ENCODE measurements around the gene PAK3. TPM values are rescaled to one million over a fixed set of nuclear protein-coding genes. Genes with fewer than 3 reads are reported as not detected.

The PAK3 gene
- total and polyA plus RNA-seq, 2 experiments from 2014 or later: 3.3 to 4.7 TPM

- no peak for DNase-seq (ENCODE audit: low read depth in 1 of 2, low spot score in 1 of 2)
Measured at GRCh38 chrX:111101580-111101979, 5.6 kb downstream of the PAK3 start.

GRCh38 chrX:111102636-111103035 lies 6.6 kb downstream of the PAK3 start:
- TF ChIP-seq CTCF (IDR thresholded peaks at IDR 0.05; ENCODE audit: low read depth, low read length): no peak

More at GRCh38 chrX:111101580-111101979, 5.6 kb downstream of the PAK3 start:
- Histone ChIP-seq H3K27me3 (peaks cover 6% of the 10 kb centered on the region), H3K27ac (no peak overlapping the region), H3K36me3 (no peaks in the 10 kb centered on the region), H3K9me3 (ENCODE audit: low read depth) (no peaks in the 10 kb centered on the region), H3K4me3 (no peak overlapping the region), H3K4me1 (ENCODE audit: low read depth) (no peaks in the 10 kb centered on the region)
- no peak for TF ChIP-seq CTCF (IDR thresholded peaks at IDR 0.05; ENCODE audit: low read depth, low read length)

GRCh38 chrX:111103246-111103645 lies 7.3 kb downstream of the PAK3 start:
- H3K9me3 ChIP-seq (ENCODE audit: low read depth): no peaks in the 10 kb centered on the region
- TF ChIP-seq CTCF (IDR thresholded peaks at IDR 0.05; ENCODE audit: low read depth, low read length): no peak
- no peaks in the 10 kb centered on the region for H3K27me3 ChIP-seq

More at GRCh38 chrX:111102636-111103035, 6.6 kb downstream of the PAK3 start:
- H3K9me3 ChIP-seq (ENCODE audit: low read depth): no peaks in the 10 kb centered on the region
- no peak overlapping the region for H3K4me3 ChIP-seq
- no peaks in the 10 kb centered on the region for H3K36me3 ChIP-seq
- H3K4me1 ChIP-seq (ENCODE audit: low read depth): no peaks in the 10 kb centered on the region
- H3K27ac ChIP-seq: no peak overlapping the region
- H3K27me3 ChIP-seq: peaks cover 3% of the 10 kb centered on the region
- DNase-seq (ENCODE audit: low read depth in 1 of 2, low spot score in 1 of 2): no peak

GRCh38 chrX:111110098-111110775 lies 14.2 kb downstream of the PAK3 start:
- Histone ChIP-seq H3K27me3 (no peaks in the 10 kb centered on the region), H3K27ac (no peak overlapping the region), H3K4me1 (ENCODE audit: low read depth) (no peaks in the 10 kb centered on the region), H3K4me3 (no peak overlapping the region), H3K36me3 (no peaks in the 10 kb centered on the region), H3K9me3 (ENCODE audit: low read depth) (no peaks in the 10 kb centered on the region)
- no peak for DNase-seq (ENCODE audit: low read depth in 1 of 2, low spot score in 1 of 2)
- TF ChIP-seq CTCF (IDR thresholded peaks at IDR 0.05; ENCODE audit: low read depth, low read length): no peak

More at GRCh38 chrX:111103246-111103645, 7.3 kb downstream of the PAK3 start:
- Histone ChIP-seq H3K4me1 (ENCODE audit: low read depth) (no peaks in the 10 kb centered on the region), H3K27ac (no peak overlapping the region), H3K36me3 (no peaks in the 10 kb centered on the region), H3K4me3 (no peak overlapping the region)
- DNase-seq (ENCODE audit: low read depth in 1 of 2, low spot score in 1 of 2): no peak

- Histone ChIP-seq H3K9me3 (ENCODE audit: low read depth) (no peaks in the 10 kb centered on the region), H3K27ac (no peak overlapping the region), H3K27me3 (no peaks in the 10 kb centered on the region), H3K4me3 (no peak overlapping the region), H3K4me1 (ENCODE audit: low read depth) (no peaks in the 10 kb centered on the region), H3K36me3 (no peaks in the 10 kb centered on the region)
- no peak for TF ChIP-seq CTCF (IDR thresholded peaks at IDR 0.05; ENCODE audit: low read depth, low read length)
- no peak for DNase-seq (ENCODE audit: low read depth in 1 of 2, low spot score in 1 of 2)
Measured at GRCh38 chrX:111114806-111115205, 18.8 kb downstream of the PAK3 start.

All from cardiac muscle cell (in vitro differentiated cells and primary cell).